HG03060 (cell line): Measurements from ENCODE around the gene PLXNB1.

ENCODE experiments used
- ATAC-seq: cut with Tn5 transposase; IDR thresholded peaks from one replicate; pipeline ENCODE4 v1.9.1; 2021; ENCODE audit warnings: low read depth, moderate number of reproducible peaks; ENCODE audit not compliant: unreplicated experiment

Gene PLXNB1

GRCh38 chr3:48387634-48388033 is 42.3 kb downstream of the PLXNB1 start:
- no peak for ATAC-seq

- no peak for ATAC-seq
These were observed 56.9 kb downstream of the PLXNB1 start for GRCh38 chr3:48372862-48373435.

GRCh38 chr3:48372377-48372770 is 57.5 kb downstream of the PLXNB1 start:
- ATAC-seq: no peak

- ATAC-seq: no peak
These were observed 58.1 kb downstream of the PLXNB1 start, which contains the start of gene FBXW12 for GRCh38 chr3:48371651-48372376. TSS of gene FBXW12 (plus strand) at chr3:48372219. CDS start at chr3:48372768, 549 bp downstream.

GRCh38 chr3:48370333-48370713 is 59.6 kb downstream of the PLXNB1 start:
- no peak for ATAC-seq

GRCh38 chr3:48369693-48370332 is 60.1 kb downstream of the PLXNB1 start:
- ATAC-seq: no peak

- no peak for ATAC-seq
These were observed 62.7 kb downstream of the PLXNB1 start for GRCh38 chr3:48367201-48367600.

- ATAC-seq: no peak
These were observed 65.0 kb downstream of the PLXNB1 start for GRCh38 chr3:48364840-48365239.

GRCh38 chr3:48361928-48362327 is 68.0 kb downstream of the PLXNB1 start:
- no peak for ATAC-seq

GRCh38 chr3:48356419-48356818 is 73.5 kb downstream of the PLXNB1 start:
- no peak for ATAC-seq

GRCh38 chr3:48353987-48354386 is 75.9 kb downstream of the PLXNB1 start:
- no peak for ATAC-seq
